Hematopoietic multipotent progenitor cell (in vitro differentiated cells): ENCODE data around the gene ZNF462. TPM values are rescaled to one million over a fixed set of nuclear protein-coding genes. Genes with fewer than 3 reads are reported as not detected.
"Not testable (repeated sequence)": the region's sequence is repeated elsewhere in the genome, so short reads cannot be mapped to it uniquely, and the experiment has no call there.

ENCODE experiments used
- DNase-seq, 3 donors: peaks; one replicate each; pipeline ENCODE4 v3.0.0-alpha.2; 2011 to 2015; ENCODE audit warnings: low read depth in 2 of 3, low spot score in 2 of 3
- total RNA-seq: library from RNA; depleted of rRNA; stranded (reverse); fragments of >200 nt; gene quantifications from one replicate; pipeline ENCODE4 v1.2.3, GENCODE V29; 2012

ZNF462 gene
- total RNA-seq, 1 donor = 6.5 TPM

DNA sequence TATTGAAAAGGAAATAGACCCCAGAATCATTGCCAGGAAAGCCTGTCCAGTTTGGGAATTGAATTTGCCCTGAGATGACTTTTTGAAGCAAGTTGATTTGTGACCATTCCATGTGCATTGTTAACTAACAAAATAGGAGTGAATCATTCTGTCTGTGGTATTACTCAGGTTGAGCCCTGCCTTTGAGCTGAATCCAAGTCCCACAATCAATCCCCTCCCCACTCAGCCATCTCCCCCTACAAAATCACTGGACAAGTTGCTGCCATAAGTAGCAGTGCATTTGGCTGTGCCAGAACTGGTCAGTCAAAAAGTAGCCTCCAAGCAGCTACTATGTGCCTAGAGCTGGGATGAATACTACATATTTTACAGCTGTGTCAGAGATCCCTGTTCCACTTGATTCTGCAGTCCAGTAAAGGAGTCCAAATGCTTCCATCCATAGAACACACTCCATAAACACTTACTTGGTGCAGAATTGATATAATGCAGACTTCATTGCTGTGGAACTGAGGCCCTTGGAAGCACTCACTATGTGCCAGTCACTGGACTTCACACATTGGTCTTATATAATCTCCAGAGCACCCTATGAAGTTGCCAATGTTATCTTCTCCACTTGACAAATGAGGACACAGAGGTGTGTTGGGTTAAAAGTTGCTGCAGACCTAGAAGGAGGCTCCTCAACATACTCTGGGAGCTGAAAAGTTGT, 96.1 kb downstream of the ZNF462 start:
- DNase-seq = no peak

DNA sequence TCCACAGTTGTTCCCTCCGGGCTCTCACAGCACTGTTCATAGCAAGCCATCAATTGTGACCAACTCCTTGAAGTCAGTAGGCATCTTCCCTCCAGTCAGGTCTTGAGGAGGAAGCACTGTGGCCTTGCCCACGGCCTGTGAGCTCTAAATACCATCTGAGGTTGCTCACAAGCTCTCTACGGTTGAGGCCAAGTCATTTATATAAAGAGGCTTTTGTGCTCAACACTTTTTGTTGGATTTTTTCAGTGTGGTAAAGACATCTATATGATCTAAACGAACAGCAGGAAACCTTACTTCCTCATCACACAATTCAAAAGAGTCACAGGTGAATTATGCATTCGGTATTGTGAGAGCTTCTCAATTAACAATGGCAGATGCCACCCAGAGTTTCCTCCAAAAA, 97.3 kb downstream of the ZNF462 start:
- no peak for DNase-seq

DNA sequence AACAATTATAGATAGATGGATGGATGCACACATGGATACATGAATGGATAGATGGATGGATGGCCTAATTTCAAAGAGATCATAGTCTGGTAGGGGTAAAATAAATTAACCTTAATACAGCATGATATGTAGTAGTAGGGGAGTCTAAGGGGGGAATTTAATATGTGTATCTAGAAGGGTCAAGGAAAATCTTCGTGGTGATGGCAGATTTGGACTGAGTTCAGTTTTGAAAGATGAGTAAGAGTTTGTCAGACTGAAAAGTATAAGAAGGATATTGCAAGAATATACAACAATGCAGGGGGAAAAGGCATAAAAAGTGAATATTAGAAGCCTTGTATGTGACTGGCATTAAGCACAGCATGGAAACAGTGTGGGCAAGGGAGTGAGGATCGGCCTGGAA, 98.7 kb downstream of the ZNF462 start:
- DNase-seq = no peak

- DNase-seq = no peak
Measured at GRCh38 chr9:106962122-106962521, 99.2 kb downstream of the ZNF462 start.

- DNase-seq = no peak
Measured at GRCh38 chr9:106962615-106963363, 99.8 kb downstream of the ZNF462 start.

GRCh38 chr9:106963684-106964083, 100.7 kb downstream of the ZNF462 start:
- no peak for DNase-seq

- no peak for DNase-seq
Measured at GRCh38 chr9:106964329-106964728, 101.4 kb downstream of the ZNF462 start.

DNA sequence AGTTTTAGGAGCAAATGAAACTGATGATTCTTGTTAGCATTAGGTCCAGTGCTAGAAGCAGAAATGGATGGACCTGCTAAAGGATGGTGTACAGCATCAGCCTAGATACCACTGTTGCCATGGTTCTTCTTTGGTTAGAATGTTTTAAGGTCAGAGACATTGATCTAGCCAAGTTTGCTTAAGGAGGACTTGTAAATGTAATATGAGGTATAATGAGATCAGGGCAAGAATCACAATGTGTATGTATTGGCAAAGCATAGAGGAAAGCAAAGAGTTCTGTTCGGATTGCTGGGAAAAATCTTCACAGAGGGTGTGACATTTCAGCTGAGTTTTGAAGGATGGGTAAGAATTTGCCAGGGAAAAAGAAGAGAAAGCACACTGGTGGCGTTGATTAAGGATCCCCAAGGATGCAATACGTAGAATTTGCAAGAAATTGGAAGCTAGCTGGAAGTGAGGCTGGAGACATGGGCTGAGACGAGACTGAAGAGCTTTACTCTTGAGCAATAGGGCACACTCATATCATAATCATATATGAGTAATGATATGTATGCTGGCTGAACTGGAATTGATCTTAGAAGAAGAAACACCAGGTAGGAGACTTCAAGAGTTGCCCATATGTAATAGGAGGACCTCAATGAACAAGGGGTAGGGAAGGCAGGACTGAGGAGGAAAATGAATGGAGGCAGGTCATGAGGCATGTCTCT, 102.0 kb downstream of the ZNF462 start:
- DNase-seq = no peak

DNA sequence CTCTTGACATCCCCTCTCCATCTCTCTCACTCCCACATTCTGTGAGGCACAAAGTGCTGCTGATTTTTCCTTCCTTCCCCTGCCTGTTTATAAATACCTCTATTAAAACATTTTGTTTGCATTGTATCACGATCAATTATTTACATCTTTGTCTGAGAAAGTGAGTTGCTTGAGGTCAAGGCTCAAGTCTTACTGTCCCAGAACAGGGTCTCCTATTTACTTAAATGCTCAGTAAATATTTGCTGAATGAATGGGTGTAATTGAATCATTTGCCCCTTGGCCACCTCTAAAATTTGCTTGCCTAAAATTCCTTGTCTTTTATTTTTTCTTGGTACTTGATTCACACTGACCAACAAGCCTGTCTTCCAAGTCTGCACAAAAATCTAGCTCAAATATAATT, 103.5 kb downstream of the ZNF462 start:
- no peak for DNase-seq

DNA sequence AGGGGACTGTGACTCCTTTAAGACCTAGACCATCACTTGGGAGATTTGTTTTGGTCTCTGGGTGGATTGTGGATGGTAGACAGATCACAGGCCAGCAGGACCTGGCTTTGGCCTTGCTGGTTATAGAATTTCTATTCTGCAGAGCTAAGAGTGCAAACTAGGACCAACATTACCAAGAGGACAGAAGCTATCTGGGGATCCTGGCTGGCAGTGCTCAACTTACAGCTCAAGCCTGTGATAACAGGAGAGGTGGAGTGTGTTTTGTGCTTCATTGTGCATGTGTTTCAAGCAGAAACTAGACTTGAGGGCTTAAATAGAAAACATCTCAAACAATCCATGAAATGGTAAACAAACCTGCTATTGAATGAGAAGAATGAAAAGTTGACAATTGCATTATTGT, 106.7 kb downstream of the ZNF462 start:
- no peak for DNase-seq

- no peak for DNase-seq
Measured at GRCh38 chr9:106970219-106970975, 107.4 kb downstream of the ZNF462 start.

DNA sequence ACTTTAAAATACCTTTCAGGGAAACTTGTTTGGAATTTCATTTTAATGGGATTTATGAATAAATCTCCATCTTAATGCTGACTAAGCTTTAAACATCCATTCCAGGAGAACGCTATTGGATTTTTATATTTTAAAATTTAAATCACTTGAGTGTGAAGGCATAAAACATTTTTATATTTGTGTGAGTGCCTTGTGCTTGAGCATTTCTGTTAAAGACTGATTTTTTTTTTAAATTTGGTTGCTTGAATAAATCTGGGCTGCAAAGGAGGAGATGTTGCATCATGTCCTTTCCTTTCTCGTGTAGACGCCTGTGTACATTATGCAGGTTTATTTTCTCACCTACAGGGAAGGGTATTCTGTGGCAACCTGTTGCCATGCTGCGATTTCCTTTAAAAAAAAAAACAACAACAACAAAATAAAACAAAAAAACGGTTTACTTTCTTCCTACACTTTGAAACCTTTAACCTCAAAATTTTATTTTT, 108.1 kb downstream of the ZNF462 start:
- DNase-seq = no peak

DNA sequence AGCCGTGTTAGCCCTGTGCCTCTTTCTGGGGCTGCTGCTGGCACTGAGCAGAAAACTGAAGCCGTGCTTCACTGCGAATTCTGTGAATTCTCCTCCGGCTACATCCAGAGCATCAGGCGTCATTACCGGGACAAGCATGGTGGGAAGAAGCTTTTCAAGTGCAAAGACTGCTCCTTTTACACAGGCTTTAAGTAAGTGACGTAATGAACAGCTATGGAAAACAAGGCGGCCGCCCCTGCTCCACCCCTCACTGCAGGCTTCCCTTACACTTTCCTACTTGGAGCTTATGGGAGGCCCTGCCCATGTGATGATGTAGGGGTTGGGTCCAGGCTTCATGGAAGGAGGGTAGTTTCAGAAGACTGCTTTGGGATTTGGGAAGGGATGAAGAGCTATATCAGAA, 109.1 kb downstream of the ZNF462 start:
- DNase-seq = no peak

DNA sequence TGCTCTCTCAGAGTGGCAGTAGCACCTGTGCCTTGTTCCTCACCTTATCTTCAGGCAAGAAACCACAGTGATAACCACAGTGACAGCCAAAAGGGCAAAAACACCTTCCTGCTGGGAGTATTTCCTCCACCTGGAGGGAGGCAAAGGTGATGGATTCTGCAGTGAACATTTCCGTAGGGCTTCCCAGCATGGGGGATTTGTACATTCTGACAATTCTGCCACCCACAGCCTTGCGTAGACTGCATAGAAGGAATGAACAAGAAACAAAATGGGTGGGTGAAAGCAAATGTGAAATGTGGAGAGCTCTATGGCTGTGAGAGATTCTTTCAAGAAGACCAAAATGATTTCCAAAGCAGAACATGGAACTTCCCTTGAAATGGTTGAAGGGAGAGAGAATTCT, 111.4 kb downstream of the ZNF462 start:
- no peak for DNase-seq

GRCh38 chr9:106976772-106977171, 113.8 kb downstream of the ZNF462 start:
- DNase-seq = no peak

DNA sequence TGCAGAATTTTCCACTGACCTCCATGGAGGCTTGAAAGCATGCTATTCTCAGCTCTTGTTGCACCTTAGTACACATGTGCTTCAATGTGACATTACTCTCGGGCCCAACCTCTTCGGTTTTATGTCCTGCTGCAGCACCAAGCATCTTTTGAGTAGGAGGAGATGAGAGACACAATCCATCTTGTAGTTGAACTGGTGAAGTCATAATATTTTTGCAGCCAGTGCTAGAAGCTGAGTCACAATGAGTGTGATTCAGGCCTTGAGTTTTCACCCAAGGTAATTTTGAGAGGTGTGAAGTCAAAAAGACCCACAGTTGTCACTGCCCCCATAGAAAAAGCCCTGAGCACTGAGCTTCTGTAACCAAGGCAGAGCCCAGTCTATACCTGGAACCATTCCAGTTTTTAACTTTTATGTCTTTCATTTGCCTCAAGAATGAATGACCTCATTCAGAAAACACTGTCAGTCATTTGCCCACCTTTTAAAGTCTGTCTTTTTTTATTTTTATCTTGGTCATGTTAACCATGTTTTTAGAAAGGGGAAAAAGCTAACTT, 117.7 kb downstream of the ZNF462 start:
- no peak for DNase-seq

- no peak for DNase-seq
Measured at GRCh38 chr9:106981396-106982287, 118.7 kb downstream of the ZNF462 start.

- DNase-seq = no peak
Measured at GRCh38 chr9:106982636-106983035, 119.7 kb downstream of the ZNF462 start.

DNA sequence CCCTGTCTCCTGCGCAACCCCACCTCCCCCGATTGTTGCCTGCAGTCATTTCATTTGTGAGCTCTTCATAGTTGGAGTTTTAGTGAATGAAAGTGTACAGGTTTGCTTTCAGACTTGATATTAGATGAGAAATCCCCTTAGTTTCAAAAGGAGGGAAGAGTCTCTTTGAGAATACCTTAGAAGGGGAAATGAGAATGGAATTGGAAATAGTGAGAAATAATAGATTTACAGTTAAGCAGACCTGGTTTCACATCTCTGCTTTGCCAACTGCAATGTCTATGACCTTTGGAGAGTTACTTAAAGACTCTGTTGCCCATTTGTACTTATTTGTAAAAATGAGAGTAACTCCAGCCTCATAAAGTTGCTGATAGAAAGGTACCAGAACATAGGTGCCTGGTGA, 120.4 kb downstream of the ZNF462 start:
- DNase-seq = no peak

DNA sequence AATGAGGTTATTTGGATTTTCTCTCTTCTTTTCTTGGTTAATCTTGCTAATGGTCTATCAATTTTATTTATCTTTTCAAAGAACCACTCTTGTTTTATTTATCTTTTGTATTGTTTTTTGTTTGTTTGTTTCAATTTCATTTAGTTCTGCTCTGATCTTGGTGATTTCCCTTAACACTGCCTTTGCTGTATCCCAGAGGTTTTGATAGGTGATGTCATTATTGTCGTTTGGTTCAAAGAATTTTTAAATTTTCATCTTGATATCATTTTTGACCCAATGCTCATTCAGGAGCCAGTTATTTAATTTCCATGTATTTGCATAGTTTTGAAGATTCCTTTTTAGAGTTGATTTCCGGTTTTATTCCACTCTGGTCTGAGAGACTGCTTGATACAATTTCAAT, 126.9 kb downstream of the ZNF462 start:
- not testable (repeated sequence) for DNase-seq
